ACC112 (cell line): ENCODE data around the gene ABHD2.

Experiments
- H2AFZ ChIP-seq: fragments of 200-600 bp; sonication (generic); one replicate; pipeline ENCODE4 v1.6.0; 2017; ENCODE audit warnings: antibody characterized with exemption, low read length; ENCODE audit not compliant: unreplicated experiment
- H3K27ac ChIP-seq: fragments of 200-600 bp; sonication (generic); 2 replicates; pipeline ENCODE4 v1.5.1; 2014; ENCODE audit warnings: low read depth, mild to moderate bottlenecking, antibody characterized with exemption, low read length, moderate library complexity
- H3K27me3 ChIP-seq: fragments of 200-600 bp; sonication (generic); 2 replicates; pipeline ENCODE4 v1.6.1; 2014; ENCODE audit warnings: mild to moderate bottlenecking, antibody characterized with exemption, low read length, moderate library complexity, mixed read lengths; ENCODE audit not compliant: insufficient read depth
- H3K36me3 ChIP-seq: fragments of 200-600 bp; sonication (generic); 2 replicates; pipeline ENCODE4 v1.6.1; 2016; ENCODE audit warnings: mild to moderate bottlenecking, antibody characterized with exemption, low read length, moderate library complexity, mixed read lengths; ENCODE audit not compliant: insufficient read depth
- H3K4me1 ChIP-seq: fragments of 200-600 bp; sonication (generic); one replicate; pipeline ENCODE4 v1.6.1; 2016; ENCODE audit warnings: low read length, mixed read lengths; ENCODE audit not compliant: insufficient read depth, unreplicated experiment, control insufficient read depth
- H3K4me3 ChIP-seq: fragments of 200-600 bp; sonication (generic); 2 replicates; pipeline ENCODE4 v1.5.1; 2014; ENCODE audit warnings: mild to moderate bottlenecking, low read depth, low read length
- H3K79me2 ChIP-seq: fragments of 200-600 bp; sonication (generic); one replicate; pipeline ENCODE4 v1.6.0; 2016; ENCODE audit warnings: low read length; ENCODE audit not compliant: control insufficient read depth, unreplicated experiment, insufficient read depth

ABHD2 gene

DNA sequence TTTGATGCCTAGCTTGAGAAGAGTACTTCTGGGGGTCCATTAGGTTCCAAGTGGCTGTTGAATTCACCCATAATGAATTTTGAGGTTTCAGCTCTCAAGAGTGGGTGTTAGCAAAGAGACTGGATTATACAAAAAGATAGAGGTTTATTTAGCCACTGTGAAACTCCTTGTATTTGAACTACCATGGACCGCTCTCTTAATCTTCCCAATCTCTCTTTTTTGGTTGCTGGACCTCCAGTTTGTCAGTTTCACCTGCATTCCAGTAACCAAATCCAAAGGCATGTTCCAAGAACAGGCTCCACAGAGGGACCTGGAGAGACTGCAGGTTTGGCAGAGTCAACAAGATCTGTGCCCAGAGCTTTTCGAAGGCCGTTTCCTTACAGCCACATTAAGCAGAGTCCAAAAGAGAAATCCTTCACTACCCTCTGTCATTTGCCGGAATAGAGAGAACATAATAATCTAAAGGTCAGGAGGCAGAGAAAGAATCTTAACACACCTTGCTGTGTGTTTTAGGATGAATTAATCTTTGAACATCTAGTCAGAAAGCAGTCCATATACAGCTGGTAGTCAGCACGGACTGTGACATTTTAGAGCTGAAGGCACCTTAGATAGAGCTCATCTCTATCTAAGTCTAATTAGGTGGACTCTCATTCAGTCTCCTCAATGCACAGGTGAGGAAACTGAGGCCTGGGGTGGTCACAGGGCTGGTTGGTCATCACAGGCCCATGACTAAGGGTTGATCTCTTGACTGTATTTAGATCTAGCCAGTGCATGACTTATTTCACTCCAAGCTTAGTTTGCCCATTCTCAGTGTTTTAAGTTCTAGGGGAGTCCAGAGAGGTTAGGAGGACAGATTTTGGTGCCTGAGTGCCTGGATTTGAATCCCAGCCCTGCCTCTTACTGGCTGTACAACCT lies 1.3 kb downstream of the ABHD2 start:
- H3K36me3 ChIP-seq, result no peaks in the 10 kb centered on the region
- H3K27ac ChIP-seq, result peak overlapping the region; percentile 81
- H3K79me2 ChIP-seq, result peaks cover 51% of the 10 kb centered on the region
- H3K4me1 ChIP-seq, result peaks cover 59% of the 10 kb centered on the region
- peak overlapping the region; percentile 87 for H3K4me3 ChIP-seq
- H3K27me3 ChIP-seq, result no peaks in the 10 kb centered on the region
- no peak overlapping the region for H2AFZ ChIP-seq

DNA sequence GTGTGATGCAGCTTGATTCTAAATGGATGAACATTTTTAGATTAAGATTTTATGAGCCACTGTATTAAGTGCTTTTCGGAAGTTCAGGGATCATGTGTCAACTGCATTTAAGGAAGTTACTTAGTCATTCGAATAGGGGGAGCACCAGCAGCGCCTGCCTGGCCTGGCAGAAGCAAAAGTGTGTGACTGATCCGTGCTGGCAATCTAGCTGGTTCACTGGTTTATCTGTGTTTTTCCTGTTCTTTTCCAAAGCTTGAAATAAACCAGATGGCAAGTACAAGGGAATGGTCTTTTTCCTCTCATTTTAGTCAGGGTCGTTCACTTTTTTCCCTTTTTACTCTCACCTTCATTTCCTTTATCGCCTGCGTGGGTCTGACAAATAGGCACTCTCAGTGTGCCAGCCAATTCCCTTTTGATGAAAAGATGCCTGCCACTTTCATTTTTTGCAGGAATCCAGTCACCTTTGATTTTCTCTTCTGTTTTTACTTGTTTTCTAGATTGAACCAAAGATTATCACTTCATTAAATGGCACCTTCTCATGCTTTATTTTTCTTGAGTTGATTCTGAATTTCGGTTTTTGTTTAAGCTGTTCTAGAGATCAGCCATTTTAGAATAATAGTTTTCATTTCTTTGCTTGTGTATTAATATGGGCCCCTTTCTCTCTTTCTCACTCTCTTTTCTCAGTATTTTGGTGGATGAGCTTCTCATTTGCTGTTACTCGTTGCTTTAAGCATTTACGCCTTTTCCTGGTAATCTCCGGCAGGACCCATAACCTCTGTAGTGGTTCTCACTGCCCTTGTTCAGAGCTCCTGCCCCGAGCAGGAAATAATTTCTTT lies 2.8 kb downstream of the ABHD2 start:
- no peaks in the 10 kb centered on the region for H3K36me3 ChIP-seq
- peaks cover 48% of the 10 kb centered on the region for H3K4me1 ChIP-seq
- peak overlapping the region; percentile 87 for H3K4me3 ChIP-seq
- H3K79me2 ChIP-seq, result peaks cover 62% of the 10 kb centered on the region
- peak overlapping the region; percentile 81 for H3K27ac ChIP-seq
- H3K27me3 ChIP-seq, result no peaks in the 10 kb centered on the region
- peak overlapping the region; percentile 67 for H2AFZ ChIP-seq

GRCh38 chr15:89091627-89092220 lies 3.5 kb downstream of the ABHD2 start:
- Histone ChIP-seq H3K4me1 (peaks cover 48% of the 10 kb centered on the region), H3K79me2 (peaks cover 68% of the 10 kb centered on the region), H3K36me3 (no peaks in the 10 kb centered on the region), H2AFZ (peak overlapping the region; percentile 67), H3K27ac (peak overlapping the region; percentile 81), H3K27me3 (no peaks in the 10 kb centered on the region), H3K4me3 (peak overlapping the region; percentile 87)

DNA sequence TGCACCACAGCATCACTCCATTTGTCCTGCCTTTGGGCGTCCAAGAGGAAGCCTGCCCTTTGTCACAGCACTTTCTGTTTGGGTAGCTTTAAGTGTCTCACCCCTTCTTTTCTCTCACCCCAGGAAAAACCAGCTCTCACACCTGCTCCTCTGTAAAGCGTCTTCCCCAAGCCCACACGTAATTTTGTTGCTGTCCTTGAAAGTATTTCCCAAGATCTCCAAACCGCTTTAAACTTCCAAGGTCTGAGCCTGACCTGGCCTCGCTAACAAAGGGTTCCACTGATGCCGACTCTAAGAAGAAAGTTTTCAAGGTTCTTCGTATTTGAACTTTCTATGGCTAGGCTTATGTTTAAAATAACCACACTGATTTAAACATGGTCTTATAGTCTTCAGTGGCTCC lies 5.3 kb downstream of the ABHD2 start:
- Histone ChIP-seq H3K36me3 (no peaks in the 10 kb centered on the region), H2AFZ (no peak overlapping the region), H3K79me2 (peaks cover 83% of the 10 kb centered on the region), H3K4me3 (no peak overlapping the region), H3K4me1 (peaks cover 52% of the 10 kb centered on the region), H3K27me3 (no peaks in the 10 kb centered on the region), H3K27ac (no peak overlapping the region)

GRCh38 chr15:89095073-89095472 lies 6.8 kb downstream of the ABHD2 start:
- H3K27me3 ChIP-seq, result no peaks in the 10 kb centered on the region
- H3K79me2 ChIP-seq, result peaks cover 79% of the 10 kb centered on the region
- H3K4me1 ChIP-seq, result peaks cover 44% of the 10 kb centered on the region
- H2AFZ ChIP-seq, result no peak overlapping the region
- no peak overlapping the region for H3K27ac ChIP-seq
- 0 out of 2 replicates have a peak, but pooled peaks cover 6% of the 10 kb centered on the region for H3K36me3 ChIP-seq
- no peak overlapping the region for H3K4me3 ChIP-seq

DNA sequence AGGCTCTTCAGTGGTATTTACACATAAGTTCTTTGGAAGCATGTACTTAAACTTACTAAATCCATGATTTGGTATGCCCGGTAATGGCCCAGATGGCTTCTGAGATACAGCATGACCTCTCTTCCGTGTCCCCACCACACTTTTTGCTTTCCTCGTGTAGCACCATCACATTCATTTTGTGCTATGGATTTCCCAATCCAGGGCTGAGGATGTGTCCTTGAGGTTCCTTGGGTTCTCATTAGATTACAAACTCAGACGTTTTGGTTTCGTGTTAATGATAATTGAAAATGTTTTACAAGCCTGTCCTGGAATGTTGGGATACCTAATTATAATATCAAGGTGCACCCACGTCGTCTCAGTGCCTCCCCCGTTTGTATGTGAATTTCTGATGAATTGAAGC lies 7.3 kb downstream of the ABHD2 start:
- no peak overlapping the region for H3K27ac ChIP-seq
- no peaks in the 10 kb centered on the region for H3K27me3 ChIP-seq
- H3K4me1 ChIP-seq, result peaks cover 44% of the 10 kb centered on the region

GRCh38 chr15:89096664-89097063 lies 8.4 kb downstream of the ABHD2 start:
- peaks cover 47% of the 10 kb centered on the region for H3K4me1 ChIP-seq
- peaks cover 71% of the 10 kb centered on the region for H3K79me2 ChIP-seq
- 0 out of 2 replicates have a peak, but pooled peaks cover 6% of the 10 kb centered on the region for H3K36me3 ChIP-seq
- H3K27ac ChIP-seq, result no peak overlapping the region
- no peak overlapping the region for H2AFZ ChIP-seq
- H3K4me3 ChIP-seq, result no peak overlapping the region
- no peaks in the 10 kb centered on the region for H3K27me3 ChIP-seq

More for the DNA sequence above, 7.3 kb downstream of the ABHD2 start:
- peaks cover 80% of the 10 kb centered on the region for H3K79me2 ChIP-seq
- H3K36me3 ChIP-seq, result 0 out of 2 replicates have a peak, but pooled peaks cover 6% of the 10 kb centered on the region
- no peak overlapping the region for H3K4me3 ChIP-seq
- no peak overlapping the region for H2AFZ ChIP-seq

DNA sequence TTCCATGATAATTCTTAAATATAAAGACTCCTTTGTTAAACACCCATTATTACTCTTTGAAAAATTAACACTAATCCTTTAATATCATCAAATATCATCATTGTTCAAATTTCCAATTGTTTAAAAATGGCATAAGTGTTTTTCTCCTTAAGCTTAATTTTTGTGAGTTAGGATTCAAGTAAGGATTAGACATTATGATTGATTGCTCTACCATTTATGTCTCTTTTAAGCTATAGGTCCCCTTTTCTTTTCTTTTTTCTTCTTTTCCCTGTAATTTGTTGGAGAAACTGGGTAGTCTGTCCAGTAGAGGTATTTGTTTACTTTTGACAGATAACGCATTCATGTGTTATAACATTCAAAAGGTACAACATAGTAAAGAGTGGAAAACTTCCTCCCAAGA lies 9.1 kb downstream of the ABHD2 start:
- peaks cover 68% of the 10 kb centered on the region for H3K79me2 ChIP-seq
- H2AFZ ChIP-seq, result no peak overlapping the region
- H3K27me3 ChIP-seq, result no peaks in the 10 kb centered on the region
- H3K4me3 ChIP-seq, result no peak overlapping the region
- H3K4me1 ChIP-seq, result peaks cover 46% of the 10 kb centered on the region
- no peak overlapping the region for H3K27ac ChIP-seq
- 0 out of 2 replicates have a peak, but pooled peaks cover 6% of the 10 kb centered on the region for H3K36me3 ChIP-seq

DNA sequence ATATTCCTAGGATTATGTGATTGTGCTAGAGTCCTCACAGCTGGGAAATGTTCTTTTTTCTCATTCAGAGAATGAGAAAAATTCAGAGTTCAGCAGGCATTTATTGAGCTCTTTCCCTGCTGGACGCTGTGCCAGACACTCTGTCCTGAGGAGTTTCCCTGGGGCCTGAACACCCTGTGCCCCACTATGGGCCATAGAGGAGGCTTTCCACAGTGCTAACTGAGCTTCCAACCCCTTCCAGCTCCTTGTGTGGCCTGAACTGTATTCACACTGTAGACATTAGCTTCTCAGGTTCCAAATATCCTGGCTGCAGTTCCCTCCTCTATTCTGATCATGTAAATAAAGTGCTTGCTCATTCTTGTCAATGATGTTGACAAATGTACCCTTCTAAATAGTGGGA lies 10.0 kb downstream of the ABHD2 start:
- Histone ChIP-seq H2AFZ (no peak overlapping the region), H3K4me1 (peaks cover 50% of the 10 kb centered on the region), H3K27me3 (no peaks in the 10 kb centered on the region), H3K4me3 (no peak overlapping the region), H3K79me2 (peaks cover 70% of the 10 kb centered on the region), H3K27ac (no peak overlapping the region), H3K36me3 (0 out of 2 replicates have a peak, but pooled peaks cover 6% of the 10 kb centered on the region)

DNA sequence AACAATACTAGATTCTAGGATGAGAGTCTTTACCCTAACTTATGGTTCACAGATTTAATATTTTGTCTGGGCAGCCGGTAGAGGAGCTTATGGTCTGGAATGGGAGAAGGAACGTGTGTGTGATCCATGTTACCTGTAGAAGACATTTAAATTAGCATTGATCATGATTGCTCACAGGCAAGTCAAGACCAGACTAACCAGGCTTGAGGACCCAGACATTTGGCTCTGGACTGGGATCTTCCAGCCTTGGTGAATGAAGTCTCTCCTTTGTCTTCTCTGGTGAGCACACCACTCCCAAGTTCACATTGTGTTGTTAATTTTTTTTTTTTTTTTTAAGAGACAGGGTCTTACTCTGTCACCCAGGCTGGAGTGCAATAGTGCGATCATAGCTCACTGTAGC lies 11.7 kb downstream of the ABHD2 start:
- peaks cover 65% of the 10 kb centered on the region for H3K79me2 ChIP-seq
- H3K4me3 ChIP-seq, result no peak overlapping the region
- peak overlapping the region; percentile 96 for H3K27ac ChIP-seq
- no peaks in the 10 kb centered on the region for H3K27me3 ChIP-seq
- peaks cover 67% of the 10 kb centered on the region for H3K4me1 ChIP-seq
- H3K36me3 ChIP-seq, result 0 out of 2 replicates have a peak, but pooled peaks cover 6% of the 10 kb centered on the region
- no peak overlapping the region for H2AFZ ChIP-seq
